ENCODE results near the gene COX4I1. TPM values are rescaled to one million over a fixed set of nuclear protein-coding genes. Genes with fewer than 3 reads are reported as not detected.

The COX4I1 gene
- total RNA-seq, 1 donor from 2014 or later: 552 TPM

- Mint-ChIP-seq H3K4me1 (ENCODE audit: unreplicated experiment) (no peaks in the 10 kb centered on the region), H3K27ac (ENCODE audit: unreplicated experiment) (no peak overlapping the region), H3K9me3 (ENCODE audit: unreplicated experiment) (no peaks in the 10 kb centered on the region), H3K36me3 (ENCODE audit: low read depth, unreplicated experiment) (no peaks in the 10 kb centered on the region), H3K27me3 (ENCODE audit: unreplicated experiment) (peaks cover 3% of the 10 kb centered on the region), H3K4me3 (ENCODE audit: unreplicated experiment) (no peak overlapping the region)
- TF ChIP-seq CTCF (IDR thresholded peaks at IDR 0.05; ENCODE audit: unreplicated experiment): no peak
- DNase-seq (ENCODE audit: low spot score): no peak
Observed at GRCh38 chr16:85833219-85833920, 33.9 kb downstream of the COX4I1 start.

GRCh38 chr16:85834741-85835140 lies 35.2 kb downstream of the COX4I1 start:
- no peaks in the 10 kb centered on the region for H3K36me3 Mint-ChIP-seq (ENCODE audit: low read depth, unreplicated experiment)
- no peak overlapping the region for H3K27ac Mint-ChIP-seq (ENCODE audit: unreplicated experiment)
- H3K4me1 Mint-ChIP-seq (ENCODE audit: unreplicated experiment): no peaks in the 10 kb centered on the region
- H3K9me3 Mint-ChIP-seq (ENCODE audit: unreplicated experiment): no peaks in the 10 kb centered on the region
- H3K27me3 Mint-ChIP-seq (ENCODE audit: unreplicated experiment): peaks cover 3% of the 10 kb centered on the region
- no peak for DNase-seq (ENCODE audit: low spot score)
- H3K4me3 Mint-ChIP-seq (ENCODE audit: unreplicated experiment): no peak overlapping the region
- no peak for TF ChIP-seq CTCF (IDR thresholded peaks at IDR 0.05; ENCODE audit: unreplicated experiment)

- DNase-seq (ENCODE audit: low spot score): no peak
- no peaks in the 10 kb centered on the region for H3K36me3 Mint-ChIP-seq (ENCODE audit: low read depth, unreplicated experiment)
- H3K27me3 Mint-ChIP-seq (ENCODE audit: unreplicated experiment): peaks cover 6% of the 10 kb centered on the region
- H3K4me3 Mint-ChIP-seq (ENCODE audit: unreplicated experiment): no peak overlapping the region
- H3K4me1 Mint-ChIP-seq (ENCODE audit: unreplicated experiment): no peaks in the 10 kb centered on the region
- no peaks in the 10 kb centered on the region for H3K9me3 Mint-ChIP-seq (ENCODE audit: unreplicated experiment)
- no peak overlapping the region for H3K27ac Mint-ChIP-seq (ENCODE audit: unreplicated experiment)
- TF ChIP-seq CTCF (IDR thresholded peaks at IDR 0.05; ENCODE audit: unreplicated experiment): no peak
Observed at GRCh38 chr16:85835227-85835751, 35.8 kb downstream of the COX4I1 start.

- no peak for TF ChIP-seq CTCF (IDR thresholded peaks at IDR 0.05; ENCODE audit: unreplicated experiment)
- Mint-ChIP-seq H3K9me3 (ENCODE audit: unreplicated experiment) (no peaks in the 10 kb centered on the region), H3K4me3 (ENCODE audit: unreplicated experiment) (no peak overlapping the region), H3K4me1 (ENCODE audit: unreplicated experiment) (no peaks in the 10 kb centered on the region), H3K36me3 (ENCODE audit: low read depth, unreplicated experiment) (no peaks in the 10 kb centered on the region), H3K27ac (ENCODE audit: unreplicated experiment) (no peak overlapping the region), H3K27me3 (ENCODE audit: unreplicated experiment) (peaks cover 6% of the 10 kb centered on the region)
- DNase-seq (ENCODE audit: low spot score): no peak
Observed at GRCh38 chr16:85835956-85836705, 36.6 kb downstream of the COX4I1 start.

Data from endothelial cell (in vitro differentiated cells).